OCI-LY3 (cell line): ENCODE results near the gene KCNJ12.
"Not testable (repeated sequence)": the region's sequence is repeated elsewhere in the genome, so short reads cannot be mapped to it uniquely, and the experiment has no call there.

Experiments used
- EZH2phosphoT487 ChIP-seq: fragments of 200-600 bp; shearing (Covaris generic); IDR thresholded peaks from 2 replicates; pipeline ENCODE4 v1.6.1; 2018; ENCODE audit warnings: antibody characterized with exemption, mixed run types, low read depth
- TF ChIP-seq, protein P1 (sequence below): fragments of 200-600, 300-600 bp; sonication (generic); IDR thresholded peaks from 2 replicates; pipeline ENCODE4 v1.5.1; 2014; ENCODE audit warnings: antibody characterized with exemption, low read length, low read depth

- TF ChIP-seq, protein P1, sequence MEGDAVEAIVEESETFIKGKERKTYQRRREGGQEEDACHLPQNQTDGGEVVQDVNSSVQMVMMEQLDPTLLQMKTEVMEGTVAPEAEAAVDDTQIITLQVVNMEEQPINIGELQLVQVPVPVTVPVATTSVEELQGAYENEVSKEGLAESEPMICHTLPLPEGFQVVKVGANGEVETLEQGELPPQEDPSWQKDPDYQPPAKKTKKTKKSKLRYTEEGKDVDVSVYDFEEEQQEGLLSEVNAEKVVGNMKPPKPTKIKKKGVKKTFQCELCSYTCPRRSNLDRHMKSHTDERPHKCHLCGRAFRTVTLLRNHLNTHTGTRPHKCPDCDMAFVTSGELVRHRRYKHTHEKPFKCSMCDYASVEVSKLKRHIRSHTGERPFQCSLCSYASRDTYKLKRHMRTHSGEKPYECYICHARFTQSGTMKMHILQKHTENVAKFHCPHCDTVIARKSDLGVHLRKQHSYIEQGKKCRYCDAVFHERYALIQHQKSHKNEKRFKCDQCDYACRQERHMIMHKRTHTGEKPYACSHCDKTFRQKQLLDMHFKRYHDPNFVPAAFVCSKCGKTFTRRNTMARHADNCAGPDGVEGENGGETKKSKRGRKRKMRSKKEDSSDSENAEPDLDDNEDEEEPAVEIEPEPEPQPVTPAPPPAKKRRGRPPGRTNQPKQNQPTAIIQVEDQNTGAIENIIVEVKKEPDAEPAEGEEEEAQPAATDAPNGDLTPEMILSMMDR, result not testable (repeated sequence)
- TF ChIP-seq EZH2phosphoT487, result not testable (repeated sequence)
These were observed 39.2 kb downstream of the KCNJ12 start for GRCh38 chr17:21415166-21415990.
